ENCODE data around the gene GUCA2A.

DNA sequence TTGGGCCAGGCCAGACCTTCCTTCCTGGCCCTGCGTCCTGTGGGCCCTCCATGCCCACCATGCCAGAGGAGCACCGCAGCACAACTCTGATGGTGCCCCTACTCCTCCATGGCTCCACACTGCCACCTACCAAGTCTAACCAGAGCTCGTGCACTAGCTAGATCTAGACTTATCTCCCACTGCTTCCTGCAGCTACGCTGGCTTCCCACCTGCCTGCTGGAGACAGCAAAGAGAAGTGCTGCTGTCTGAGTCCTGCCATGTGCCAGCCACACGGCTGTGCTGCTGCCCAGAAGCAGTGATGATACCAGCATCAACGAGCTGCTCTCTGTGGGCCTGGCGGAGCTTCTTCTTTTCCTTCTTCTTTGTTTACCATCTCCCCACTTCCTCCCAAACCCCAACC lies 6.9 kb downstream of the GUCA2A start:
- TF ChIP-seq, protein P1, sequence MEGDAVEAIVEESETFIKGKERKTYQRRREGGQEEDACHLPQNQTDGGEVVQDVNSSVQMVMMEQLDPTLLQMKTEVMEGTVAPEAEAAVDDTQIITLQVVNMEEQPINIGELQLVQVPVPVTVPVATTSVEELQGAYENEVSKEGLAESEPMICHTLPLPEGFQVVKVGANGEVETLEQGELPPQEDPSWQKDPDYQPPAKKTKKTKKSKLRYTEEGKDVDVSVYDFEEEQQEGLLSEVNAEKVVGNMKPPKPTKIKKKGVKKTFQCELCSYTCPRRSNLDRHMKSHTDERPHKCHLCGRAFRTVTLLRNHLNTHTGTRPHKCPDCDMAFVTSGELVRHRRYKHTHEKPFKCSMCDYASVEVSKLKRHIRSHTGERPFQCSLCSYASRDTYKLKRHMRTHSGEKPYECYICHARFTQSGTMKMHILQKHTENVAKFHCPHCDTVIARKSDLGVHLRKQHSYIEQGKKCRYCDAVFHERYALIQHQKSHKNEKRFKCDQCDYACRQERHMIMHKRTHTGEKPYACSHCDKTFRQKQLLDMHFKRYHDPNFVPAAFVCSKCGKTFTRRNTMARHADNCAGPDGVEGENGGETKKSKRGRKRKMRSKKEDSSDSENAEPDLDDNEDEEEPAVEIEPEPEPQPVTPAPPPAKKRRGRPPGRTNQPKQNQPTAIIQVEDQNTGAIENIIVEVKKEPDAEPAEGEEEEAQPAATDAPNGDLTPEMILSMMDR (IDR thresholded peaks at IDR 0.05) = no peak; the same call in 1 of the 2 replicates
- TF ChIP-seq NRF1 (IDR thresholded peaks at IDR 0.05; ENCODE audit: low read depth, low read length) (no peak), POLR2AphosphoS5 (IDR thresholded peaks at IDR 0.05; ENCODE audit: low read depth, low read length) (no peak), RFX5 (IDR thresholded peaks at IDR 0.05; ENCODE audit: low read length) (no peak), EP300 (IDR thresholded peaks at IDR 0.05; ENCODE audit: borderline replicate concordance in 1 of 2, low read depth in 1 of 2, low read length in 1 of 2) (no peak), RXRA (IDR thresholded peaks at IDR 0.05; ENCODE audit: borderline replicate concordance, low read depth) (no peak), TAF1 (IDR thresholded peaks at IDR 0.05; ENCODE audit: borderline replicate concordance, low read depth, low read length) (no peak), EZH2phosphoT487 (IDR thresholded peaks at IDR 0.05; ENCODE audit: borderline replicate concordance, low read depth) (no peak), SIN3A (IDR thresholded peaks at IDR 0.05; ENCODE audit: borderline replicate concordance, low read depth, low read length) (no peak), YY1 (IDR thresholded peaks at IDR 0.05; ENCODE audit: low read depth) (no peak), JUND (IDR thresholded peaks at IDR 0.05) (no peak), RAD21 (IDR thresholded peaks at IDR 0.05; ENCODE audit: low read length) (no peak)
- TF ChIP-seq, protein P2, sequence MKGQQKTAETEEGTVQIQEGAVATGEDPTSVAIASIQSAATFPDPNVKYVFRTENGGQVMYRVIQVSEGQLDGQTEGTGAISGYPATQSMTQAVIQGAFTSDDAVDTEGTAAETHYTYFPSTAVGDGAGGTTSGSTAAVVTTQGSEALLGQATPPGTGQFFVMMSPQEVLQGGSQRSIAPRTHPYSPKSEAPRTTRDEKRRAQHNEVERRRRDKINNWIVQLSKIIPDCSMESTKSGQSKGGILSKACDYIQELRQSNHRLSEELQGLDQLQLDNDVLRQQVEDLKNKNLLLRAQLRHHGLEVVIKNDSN (IDR thresholded peaks at IDR 0.05; ENCODE audit: borderline replicate concordance, low read depth) = no peak
- TF ChIP-seq, protein P3, sequence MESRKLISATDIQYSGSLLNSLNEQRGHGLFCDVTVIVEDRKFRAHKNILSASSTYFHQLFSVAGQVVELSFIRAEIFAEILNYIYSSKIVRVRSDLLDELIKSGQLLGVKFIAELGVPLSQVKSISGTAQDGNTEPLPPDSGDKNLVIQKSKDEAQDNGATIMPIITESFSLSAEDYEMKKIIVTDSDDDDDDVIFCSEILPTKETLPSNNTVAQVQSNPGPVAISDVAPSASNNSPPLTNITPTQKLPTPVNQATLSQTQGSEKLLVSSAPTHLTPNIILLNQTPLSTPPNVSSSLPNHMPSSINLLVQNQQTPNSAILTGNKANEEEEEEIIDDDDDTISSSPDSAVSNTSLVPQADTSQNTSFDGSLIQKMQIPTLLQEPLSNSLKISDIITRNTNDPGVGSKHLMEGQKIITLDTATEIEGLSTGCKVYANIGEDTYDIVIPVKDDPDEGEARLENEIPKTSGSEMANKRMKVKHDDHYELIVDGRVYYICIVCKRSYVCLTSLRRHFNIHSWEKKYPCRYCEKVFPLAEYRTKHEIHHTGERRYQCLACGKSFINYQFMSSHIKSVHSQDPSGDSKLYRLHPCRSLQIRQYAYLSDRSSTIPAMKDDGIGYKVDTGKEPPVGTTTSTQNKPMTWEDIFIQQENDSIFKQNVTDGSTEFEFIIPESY (IDR thresholded peaks at IDR 0.05; ENCODE audit: borderline replicate concordance, low read depth) = no peak
